HepG2 (cell line): Measurements from ENCODE around the gene NOTUM. TPM values are rescaled to one million over a fixed set of nuclear protein-coding genes. Genes with fewer than 3 reads are reported as not detected.

Experiments used
- CENPX ChIP-seq: sonication (generic); formaldehyde crosslinking; IDR thresholded peaks from 2 replicates; pipeline ENCODE4 v1.9.0; 2021; ENCODE audit warnings: mild to moderate bottlenecking, missing genetic modification reagents, moderate library complexity
- DNMT3B ChIP-seq: conservative IDR thresholded peaks from 2 replicates; pipeline ENCODE4 v1.6.1; 2016; ENCODE audit warnings: missing biosample characterization, control low read depth
- ETV6 ChIP-seq: sonication (generic); formaldehyde crosslinking; conservative IDR thresholded peaks from 2 replicates; pipeline ENCODE4 v1.4.0; 2020; ENCODE audit warnings: missing genetic modification reagents
- MXD3 ChIP-seq: IDR thresholded peaks from 2 replicates; pipeline ENCODE4 v1.6.1; 2016; ENCODE audit warnings: mild to moderate bottlenecking, missing biosample characterization, missing genetic modification reagents
- NFATC3 ChIP-seq: sonication (generic); formaldehyde crosslinking; IDR thresholded peaks from 2 replicates; pipeline ENCODE4 v1.5.1; 2020; ENCODE audit warnings: mild to moderate bottlenecking, missing genetic modification reagents
- NR1H2 ChIP-seq: sonication (generic); formaldehyde crosslinking; IDR thresholded peaks from 2 replicates; pipeline ENCODE4 v1.8.1; 2022; ENCODE audit warnings: low read depth, missing genetic modification reagents, borderline replicate concordance
- PHF21A ChIP-seq: sonication (generic); formaldehyde crosslinking; IDR thresholded peaks from 2 replicates; pipeline ENCODE4 v1.5.0; 2020; ENCODE audit warnings: mild to moderate bottlenecking, missing genetic modification reagents
- PRMT3 ChIP-seq: sonication (generic); formaldehyde crosslinking; IDR thresholded peaks from 2 replicates; pipeline ENCODE4 v1.8.1; 2022; ENCODE audit warnings: low read depth, mild to moderate bottlenecking, moderate library complexity, missing genetic modification reagents, borderline replicate concordance
- SCMH1 ChIP-seq: sonication (generic); formaldehyde crosslinking; IDR thresholded peaks from 2 replicates; pipeline ENCODE4 v1.9.0; 2021; ENCODE audit warnings: missing genetic modification reagents, mild to moderate bottlenecking, borderline replicate concordance
- SMARCC2 ChIP-seq: fragments of 450-650 bp; IDR thresholded peaks from 2 replicates; pipeline ENCODE4 v1.6.1; 2017; ENCODE audit warnings: antibody characterized with exemption, mild to moderate bottlenecking
- U2AF2 ChIP-seq: fragments of 200-400 bp; formaldehyde crosslinking; IDR thresholded peaks from 2 replicates; pipeline ENCODE4 v1.6.1; 2017; ENCODE audit warnings: low read depth, mild to moderate bottlenecking, low read length
- ZBTB39 ChIP-seq: sonication (generic); formaldehyde crosslinking; IDR thresholded peaks from 2 replicates; pipeline ENCODE4 v1.5.0; 2020; ENCODE audit warnings: missing genetic modification reagents
- ZBTB49 ChIP-seq: sonication (generic); formaldehyde crosslinking; IDR thresholded peaks from 2 replicates; pipeline ENCODE4 v1.4.0; 2020; ENCODE audit warnings: missing genetic modification reagents, borderline replicate concordance
- ZNF513 ChIP-seq: sonication (generic); formaldehyde crosslinking; conservative IDR thresholded peaks from 2 replicates; pipeline ENCODE4 v1.5.0; 2020; ENCODE audit warnings: missing genetic modification reagents
- ZNF615 ChIP-seq: sonication (generic); formaldehyde crosslinking; IDR thresholded peaks from 2 replicates; pipeline ENCODE4 v1.5.0; 2020; ENCODE audit warnings: mild to moderate bottlenecking, missing genetic modification reagents, borderline replicate concordance
- ZNF724P ChIP-seq: sonication (generic); formaldehyde crosslinking; IDR thresholded peaks from 2 replicates; pipeline ENCODE4 v1.8.0; 2022; ENCODE audit warnings: missing genetic modification reagents, borderline replicate concordance
- ZNF883 ChIP-seq: sonication (generic); formaldehyde crosslinking; IDR thresholded peaks from 2 replicates; pipeline ENCODE4 v1.5.1; 2020; ENCODE audit warnings: mild to moderate bottlenecking, missing genetic modification reagents; ENCODE audit errors: not compliant biosample characterization
- ZXDC ChIP-seq: sonication (generic); formaldehyde crosslinking; IDR thresholded peaks from 2 replicates; pipeline ENCODE4 v1.5.0; 2020; ENCODE audit warnings: mild to moderate bottlenecking, missing genetic modification reagents
- polyA plus RNA-seq, 8 experiments: library from polyadenylated mRNA; depleted of rRNA in 3 of 8; stranded (reverse) in 7 of 8; unstranded in 1 of 8; fragments of >200 nt; fragmentation: Illumina TruSeq in 4 of 8; extraction: Trizol in 4 of 8; gene quantifications; 2 replicates each; pipeline versions ENCODE4 v1.2.1 to v1.2.3, GENCODE V29; 2011 to 2016; ENCODE audit warnings: low read depth in 4 of 8, missing spikeins in 1 of 8, mixed read lengths in 1 of 8; ENCODE audit not compliant: insufficient read depth in 1 of 8
- total RNA-seq, 5 experiments: library from RNA; depleted of rRNA; stranded (reverse); fragments of >200 nt; fragmentation: Illumina TruSeq; extraction: Trizol; gene quantifications; 2 replicates each; pipeline ENCODE4 v1.2.3, GENCODE V29; 2016; ENCODE audit warnings: low read depth in 1 of 5

NOTUM gene
- total and polyA plus RNA-seq, 2 of the 13 experiments (the other 11 are each of a cell fraction or from before 2014, with no cell fraction given), result 150 to 160 TPM

GRCh38 chr17:81927653-81928543, 33.1 kb downstream of the NOTUM start, which contains the start of gene MAFG (continued):
- no peak; the same call in 1 of the 2 replicates for TF ChIP-seq ZXDC (CRISPR knock-in tag)
- peak; percentile 35; the same call in 1 of the 2 replicates for TF ChIP-seq ZBTB49
- TF ChIP-seq CENPX (CRISPR knock-in tag), result no peak
- TF ChIP-seq DNMT3B (CRISPR knock-in tag), result peak; percentile 45; the same call in 1 of the 2 replicates
- no peak for TF ChIP-seq SCMH1
- peak; percentile 90 for TF ChIP-seq ZNF883
- TF ChIP-seq PHF21A (CRISPR knock-in tag), result peak; percentile 63
- peak; percentile 79; the same call in 1 of the 2 replicates for TF ChIP-seq ZNF724P (CRISPR knock-in tag)
- TF ChIP-seq SMARCC2, result no peak
- no peak for TF ChIP-seq U2AF2
- TF ChIP-seq ZNF513, result no peak
- TF ChIP-seq ZBTB39, result no peak
- peak; percentile 78; the same call in 1 of the 2 replicates for TF ChIP-seq MXD3 (CRISPR knock-in tag)
- TF ChIP-seq ETV6 (CRISPR knock-in tag), result peak; percentile 85; the same call in 1 of the 2 replicates
- TF ChIP-seq NR1H2 (CRISPR knock-in tag), result no peak
- TF ChIP-seq ZNF615 (CRISPR knock-in tag), result no peak
- peak; percentile 77; the same call in 1 of the 2 replicates for TF ChIP-seq PRMT3
- TF ChIP-seq NFATC3 (CRISPR knock-in tag), result 0 out of 2 replicates have a peak, but pooled peaks have one; percentile 12
